GM12878 (cell line): Measurements from ENCODE around the gene TUBD1. TPM values are rescaled to one million over a fixed set of nuclear protein-coding genes. Genes with fewer than 3 reads are reported as not detected.

Experiments
- ATAC-seq: fragments of 200-7000 bp; cut with Tn5 transposase; 3 replicates; pipeline ENCODE4 v1.9.1; 2020; ENCODE audit warnings: mild to moderate bottlenecking, moderate library complexity
- BruUV-seq: library from RNA; stranded (reverse); fragments of 400-500 nt; replicated peaks from 2 replicates; lab custom pipeline; 2021; lab: Mats Ljungman, UMichigan
- CTCF ChIA-PET: fragments of 300-600 bp; sonication (Branson Sonifier 250); formaldehyde crosslinking; extraction: SDS; loops from one replicate; lab custom pipeline; 2021; ENCODE audit warnings: inconsistent platforms; lab: Yijun Ruan, JAX
- POLR2A ChIA-PET: fragments of 350-600 bp; formaldehyde crosslinking; extraction: SDS; loops from one replicate; lab custom pipeline; 2021; ENCODE audit warnings: inconsistent platforms; lab: Charles Lee
- RAD21 ChIA-PET: fragments of 300-600 bp; sonication (Branson Sonifier 250); formaldehyde crosslinking; loops from one replicate; lab custom pipeline; 2023; ENCODE audit warnings: antibody characterized with exemption; ENCODE audit not compliant: unreplicated experiment; lab: Charles Lee
- SMC1A ChIA-PET: fragments of 300-600 bp; sonication (Branson Sonifier 250); formaldehyde crosslinking; loops from one replicate; lab custom pipeline; 2023; ENCODE audit not compliant: unreplicated experiment, uncharacterized antibody; lab: Charles Lee
- DNase-seq: peaks from one replicate; pipeline ENCODE4 v3.0.0-alpha.2; 2011; ENCODE audit warnings: low read depth, low spot score
- FAIRE-seq: peaks from 3 replicates; lab custom pipeline; 2011; peaks lifted over from hg19 to GRCh38; lab: Jason Lieb, UNC
- H2AFZ ChIP-seq: 2 replicates; pipeline ENCODE4 v1.6.0; 2011; ENCODE audit warnings: low read depth, low read length, control low read depth; ENCODE audit not compliant: control insufficient read depth
- H3K27ac ChIP-seq: 2 replicates; pipeline ENCODE4 v1.5.1; 2011; ENCODE audit warnings: control low read depth; ENCODE audit not compliant: control insufficient read depth, insufficient read depth
- H3K27me3 ChIP-seq, 2 experiments: replicated peaks in 1 of 2; 2 replicates each; pipeline versions ENCODE4 v1.6.0 to v1.6.1; 2011; ENCODE audit warnings: low read length in 1 of 2; ENCODE audit not compliant: control insufficient read depth in 2 of 2, insufficient read depth in 2 of 2
- H3K36me3 ChIP-seq, 2 experiments: 2 replicates each; pipeline ENCODE4 v1.5.1; 2011; ENCODE audit warnings: low read length in 1 of 2; ENCODE audit not compliant: control insufficient read depth in 2 of 2, insufficient read depth in 2 of 2
- H3K4me1 ChIP-seq: 2 replicates; pipeline ENCODE4 v1.6.1; 2011; ENCODE audit warnings: mild to moderate bottlenecking, low read length, moderate library complexity, mixed read lengths; ENCODE audit not compliant: control insufficient read depth, insufficient read depth
- H3K4me2 ChIP-seq: 2 replicates; pipeline ENCODE4 v1.6.0; 2011; ENCODE audit warnings: control low read depth; ENCODE audit not compliant: control insufficient read depth, insufficient read depth
- H3K4me3 ChIP-seq: fragments of 200-600 bp; sonication (generic); 2 replicates; pipeline ENCODE4 v1.5.1; 2016
- H3K79me2 ChIP-seq: 2 replicates; pipeline ENCODE4 v1.6.0; 2011; ENCODE audit warnings: low read length; ENCODE audit not compliant: control insufficient read depth, insufficient read depth
- H3K9ac ChIP-seq: 2 replicates; pipeline ENCODE4 v1.8.0; 2011; ENCODE audit warnings: low read length, control low read depth, mixed read lengths; ENCODE audit not compliant: control insufficient read depth, insufficient read depth
- H3K9me3 ChIP-seq: replicated peaks from 3 replicates; pipeline ENCODE4 v1.5.1; 2011; ENCODE audit warnings: mild to moderate bottlenecking, low read length; ENCODE audit not compliant: control insufficient read depth, insufficient read depth
- H4K20me1 ChIP-seq: 2 replicates; pipeline ENCODE4 v1.6.0; 2011; ENCODE audit not compliant: control insufficient read depth, insufficient read depth
- BACH1 ChIP-seq: fragments of 450-650 bp; IDR thresholded peaks from 2 replicates; pipeline ENCODE4 v1.6.1; 2017; ENCODE audit warnings: mild to moderate bottlenecking, borderline replicate concordance
- BCL11A ChIP-seq: IDR thresholded peaks from 2 replicates; pipeline ENCODE4 v1.6.1; 2011; ENCODE audit warnings: low read depth, low read length
- CBX3 ChIP-seq: fragments of 200-600 bp; sonication (generic); IDR thresholded peaks from 2 replicates; pipeline ENCODE4 v1.6.1; 2016; ENCODE audit warnings: low read depth, borderline replicate concordance
- IRF5 ChIP-seq: fragments of 450-650 bp; IDR thresholded peaks from 2 replicates; pipeline ENCODE4 v1.6.1; 2017; ENCODE audit warnings: borderline replicate concordance
- JUNB ChIP-seq: IDR thresholded peaks from 2 replicates; pipeline ENCODE4 v1.6.1; 2016; ENCODE audit warnings: antibody characterized with exemption, mild to moderate bottlenecking
- JUND ChIP-seq: IDR thresholded peaks from 2 replicates; pipeline ENCODE4 v1.6.1; 2012; ENCODE audit warnings: low read depth, mild to moderate bottlenecking, low read length, improper control_type of control experiment, moderate library complexity
- MEF2A ChIP-seq: IDR thresholded peaks from 2 replicates; pipeline ENCODE4 v1.6.1; 2011; ENCODE audit warnings: low read depth, mild to moderate bottlenecking, low read length, moderate library complexity; ENCODE audit not compliant: insufficient read depth
- MTA2 ChIP-seq: fragments of 450-650 bp; IDR thresholded peaks from 2 replicates; pipeline ENCODE4 v1.6.1; 2016; ENCODE audit warnings: low read depth, mild to moderate bottlenecking, moderate library complexity
- NFXL1 ChIP-seq: fragments of 450-650 bp; IDR thresholded peaks from 2 replicates; pipeline ENCODE4 v1.6.1; 2017; ENCODE audit warnings: antibody characterized with exemption, mild to moderate bottlenecking, borderline replicate concordance
- RCOR1 ChIP-seq: conservative IDR thresholded peaks from 2 replicates; pipeline ENCODE4 v1.6.1; 2012; ENCODE audit warnings: low read depth, low read length, improper control_type of control experiment
- REST ChIP-seq: IDR thresholded peaks from 2 replicates; pipeline ENCODE4 v1.6.1; 2012; ENCODE audit warnings: mild to moderate bottlenecking, low read depth, low read length
- RFX5 ChIP-seq: IDR thresholded peaks from 2 replicates; pipeline ENCODE4 v1.6.1; 2011; ENCODE audit warnings: low read depth, low read length, improper control_type of control experiment
- SIX5 ChIP-seq: IDR thresholded peaks from 2 replicates; pipeline ENCODE4 v1.6.1; 2011; ENCODE audit warnings: mild to moderate bottlenecking, low read depth, low read length, moderate library complexity; ENCODE audit not compliant: severe bottlenecking
- SP1 ChIP-seq: IDR thresholded peaks from one replicate; pipeline ENCODE4 v1.6.1; 2011; ENCODE audit warnings: low read depth, low read length
- SREBF2 ChIP-seq: IDR thresholded peaks from 2 replicates; pipeline ENCODE4 v1.6.1; 2012; ENCODE audit warnings: mild to moderate bottlenecking, low read length
- SUZ12 ChIP-seq: fragments of 200-600 bp; sonication (generic); IDR thresholded peaks from one replicate; pipeline ENCODE4 v1.6.1; 2018; ENCODE audit warnings: antibody characterized with exemption, mild to moderate bottlenecking; ENCODE audit not compliant: unreplicated experiment
- ZBTB11 ChIP-seq: fragments of 450-650 bp; formaldehyde crosslinking; IDR thresholded peaks from 2 replicates; pipeline ENCODE4 v1.5.0; 2022; ENCODE audit warnings: mild to moderate bottlenecking, missing genetic modification characterization
- ZNF384 ChIP-seq: IDR thresholded peaks from 2 replicates; pipeline ENCODE4 v1.6.1; 2012; ENCODE audit warnings: low read depth, mild to moderate bottlenecking, low read length, improper control_type of control experiment, borderline replicate concordance
- WGBS: methylation state at CpG from one replicate; pipeline ENCODE4 v1.1.6; 2016; ENCODE audit warnings: low lambda C conversion rate; ENCODE audit not compliant: insufficient replicate concordance, insufficient coverage; ENCODE audit errors: missing lambda C conversion rate; 5-methylcytosine and 5-hydroxymethylcytosine counted together
- in situ Hi-C: fragments of 300-500 bp; cut with MboI; formaldehyde crosslinking; loops from 9 replicates; pipeline ENCODE4 v1.14.3; 2018; ENCODE audit warnings: mixed read lengths
- intact Hi-C: fragments of 100-400 bp; cut with micrococcal nuclease; formaldehyde crosslinking; loops from one replicate; pipeline ENCODE4 v1.14.2; 2022; ENCODE audit not compliant: unreplicated experiment
- polyA plus RNA-seq, 11 experiments: library from polyadenylated mRNA; depleted of rRNA in 4 of 11; unstranded in 6 of 11; stranded (reverse) in 5 of 11; fragments of >200 nt; fragmentation: Nextera tagmentation in 4 of 11; fragmentation: Illumina TruSeq in 1 of 11; extraction: Ambion mirVana in 4 of 11; extraction: Trizol in 1 of 11; gene quantifications; 1 replicate in 1 of 11; 2 replicates in 10 of 11; pipeline versions ENCODE4 v1.2.1 to v1.2.3, GENCODE V29; 2011 to 2016; ENCODE audit warnings: inconsistent platforms in 2 of 11, missing spikeins in 2 of 11, low read depth in 1 of 11
- total RNA-seq, 4 experiments: library from RNA; depleted of rRNA in 3 of 4; stranded (reverse); fragments of >200 nt in 3 of 4; fragmentation: Illumina TruSeq in 1 of 4; extraction: Trizol in 1 of 4; gene quantifications; 2 replicates each; pipeline versions ENCODE4 v1.2.1 to v1.2.3, GENCODE V29; 2013 to 2021

Gene TUBD1
- total and polyA plus RNA-seq, 10 of the 15 experiments (the other 5 are each of a cell fraction or from before 2014, with no cell fraction given) = 5.3 to 10.8 (median 8.3) TPM

GRCh38 chr17:59814685-59815084, 78.1 kb downstream of the TUBD1 start:
- ChIA-PET CTCF (interaction anchor here (1.1 to 1.3 kb wide), 2 partner anchors 14 to 53 kb away, joined by 3 read pairs; no protein-coding TSS in a partner anchor), SMC1A (interaction anchor here (0.8 to 1.4 kb wide), 6 partner anchors 8 to 44 kb away, joined by 3 to 6 read pairs (median 4); no protein-coding TSS in a partner anchor), RAD21 (interaction anchor here (1.0 to 1.2 kb wide), 3 partner anchors 10 to 14 kb away, joined by 3 to 6 read pairs (median 3); no protein-coding TSS in a partner anchor), POLR2A (interaction anchor here (0.5 kb wide), 1 partner anchor 1458 kb away, joined by 3 read pairs; no protein-coding TSS in a partner anchor)
- BruUV-seq = no TSS peak
- no peak overlapping the region for H3K4me3 ChIP-seq
- FAIRE-seq (no peak), DNase-seq (no peak), ATAC-seq (no peak)
- WGBS = 82% methylated on average over 3 of the region's 3 CpGs
- no peak overlapping the region for H3K27ac ChIP-seq
- H3K79me2 ChIP-seq = no peaks in the 10 kb centered on the region
- no peak overlapping the region for H2AFZ ChIP-seq
- H4K20me1 ChIP-seq = no peaks in the 10 kb centered on the region
- peaks cover 5% of the 10 kb centered on the region; the same call in 1 of the 2 replicates for H3K4me1 ChIP-seq
- in situ Hi-C loops (no loop called here), intact Hi-C loops (no loop called here)
- no peaks in the 10 kb centered on the region for H3K9me3 ChIP-seq
- H3K4me2 ChIP-seq = no peak overlapping the region
- no peaks in the 10 kb centered on the region for H3K27me3 ChIP-seq
- H3K36me3 ChIP-seq = no peaks in the 10 kb centered on the region; a peak in 1 of 4 replicates
- H3K9ac ChIP-seq = no peak overlapping the region
- TF ChIP-seq RFX5 (no peak), MTA2 (no peak), NFXL1 (no peak), SIX5 (no peak), JUNB (no peak), CBX3 (no peak), ZBTB11 (CRISPR knock-in tag) (no peak), BACH1 (no peak), SREBF2 (no peak), SP1 (no peak), SUZ12 (no peak), MEF2A (no peak), ZNF384 (no peak), JUND (no peak), BCL11A (no peak), RCOR1 (no peak), IRF5 (no peak), REST (no peak)
